Limb (tissue), 2 donors: ENCODE results near the gene FDCSP.
"Not testable (repeated sequence)": the region's sequence is repeated elsewhere in the genome, so short reads cannot be mapped to it uniquely, and the experiment has no call there.

ENCODE experiments used
- DNase-seq, 2 donors: peaks; one replicate each; pipeline ENCODE4 v3.0.0-alpha.2; 2016; ENCODE audit errors: extremely low spot score in 2 of 2

FDCSP gene

GRCh38 chr4:70239131-70239883, 13.4 kb downstream of the FDCSP start:
- no peak for DNase-seq

- DNase-seq = no peak
These were observed 14.1 kb downstream of the FDCSP start for GRCh38 chr4:70239884-70240591.

GRCh38 chr4:70242297-70242696, 16.4 kb downstream of the FDCSP start, which contains the start of gene CSN3:
TSS of gene CSN3 (plus strand) at chr4:70242597. CDS start at chr4:70244820, 2,223 bp downstream.
- not testable (repeated sequence) for DNase-seq

GRCh38 chr4:70243091-70243490, 17.2 kb downstream of the FDCSP start:
- no peak for DNase-seq

GRCh38 chr4:70251250-70251944, 25.5 kb downstream of the FDCSP start:
- DNase-seq = no peak

- DNase-seq = no peak
These were observed 26.0 kb downstream of the FDCSP start for GRCh38 chr4:70251945-70252277.

GRCh38 chr4:70269674-70270073, 43.8 kb downstream of the FDCSP start:
- no peak for DNase-seq

GRCh38 chr4:70277121-70277520, 51.2 kb downstream of the FDCSP start:
- DNase-seq = no peak

GRCh38 chr4:70280567-70280966, 54.6 kb downstream of the FDCSP start:
- no peak for DNase-seq
